ENCODE measurements around the gene ST3GAL3. TPM values are rescaled to one million over a fixed set of nuclear protein-coding genes. Genes with fewer than 3 reads are reported as not detected.

The ST3GAL3 gene
- total and polyA plus RNA-seq, 11 donors, result 14.4 to 31.7 (median 26.3) TPM

GRCh38 chr1:43763497-43763973 is 56.2 kb downstream of the ST3GAL3 start:
- intact Hi-C loops (cut with DNase I), result loop anchor here (1.0 to 10.0 kb wide), 11 partner anchors 170 to 284 kb away; partner anchors contain the start of genes ARTN (in 1 of the 10), PTPRF (in 1 of the 10) and SLC6A9 (in 1 of the 10)
- 0 to 3% (median 3%) methylated on average over 4 of the region's 4 CpGs for WGBS, 4 donors

GRCh38 chr1:43764581-43764980 is 57.2 kb downstream of the ST3GAL3 start:
- Histone ChIP-seq H3K4me1 (peaks cover 0 to 16% (median 7%) of the 10 kb centered on the region in 12 donors), H3K9me3 (no peaks in the 10 kb centered on the region), H3K27me3 (no peaks in the 10 kb centered on the region), H3K4me3 (no peak overlapping the region), H3K36me3 (no peaks in the 10 kb centered on the region), H3K27ac (peak overlapping the region in 2 of 12 donors; percentile 10 to 28)
- intact Hi-C loops (cut with DNase I), result loop anchor here in 9 of 10 donors (2.0 to 10.0 kb wide), 7 partner anchors 232 to 283 kb away; partner anchors contain the start of genes PTPRF (in 1 of the 9) and SLC6A9 (in 1 of the 9)
- WGBS, 4 donors, result 70 to 82% (median 77%) methylated on average over 6 of the region's 6 CpGs
- DNase-seq (peak in 3 of 5 donors; percentile 29 to 57 (median 51)), ATAC-seq (peak; percentile 69 to 84 (median 78))
- no peak for TF ChIP-seq POLR2A (IDR thresholded peaks at IDR 0.05)
- TF ChIP-seq, protein P1, sequence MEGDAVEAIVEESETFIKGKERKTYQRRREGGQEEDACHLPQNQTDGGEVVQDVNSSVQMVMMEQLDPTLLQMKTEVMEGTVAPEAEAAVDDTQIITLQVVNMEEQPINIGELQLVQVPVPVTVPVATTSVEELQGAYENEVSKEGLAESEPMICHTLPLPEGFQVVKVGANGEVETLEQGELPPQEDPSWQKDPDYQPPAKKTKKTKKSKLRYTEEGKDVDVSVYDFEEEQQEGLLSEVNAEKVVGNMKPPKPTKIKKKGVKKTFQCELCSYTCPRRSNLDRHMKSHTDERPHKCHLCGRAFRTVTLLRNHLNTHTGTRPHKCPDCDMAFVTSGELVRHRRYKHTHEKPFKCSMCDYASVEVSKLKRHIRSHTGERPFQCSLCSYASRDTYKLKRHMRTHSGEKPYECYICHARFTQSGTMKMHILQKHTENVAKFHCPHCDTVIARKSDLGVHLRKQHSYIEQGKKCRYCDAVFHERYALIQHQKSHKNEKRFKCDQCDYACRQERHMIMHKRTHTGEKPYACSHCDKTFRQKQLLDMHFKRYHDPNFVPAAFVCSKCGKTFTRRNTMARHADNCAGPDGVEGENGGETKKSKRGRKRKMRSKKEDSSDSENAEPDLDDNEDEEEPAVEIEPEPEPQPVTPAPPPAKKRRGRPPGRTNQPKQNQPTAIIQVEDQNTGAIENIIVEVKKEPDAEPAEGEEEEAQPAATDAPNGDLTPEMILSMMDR (IDR thresholded peaks at IDR 0.05), result no peak

More at GRCh38 chr1:43763497-43763973, 56.2 kb downstream of the ST3GAL3 start:
- ATAC-seq (peak; percentile 85 to 97 (median 94)), DNase-seq (peak in 4 of 5 donors; percentile 67 to 74 (median 70))
- H3K9me3 ChIP-seq, result no peaks in the 10 kb centered on the region
- TF ChIP-seq POLR2A (IDR thresholded peaks at IDR 0.05), result no peak
- TF ChIP-seq, protein P1 (IDR thresholded peaks at IDR 0.05), result peak; percentile 67 to 91 (median 82)
- H3K27ac ChIP-seq, result no peak overlapping the region
- H3K36me3 ChIP-seq, result no peaks in the 10 kb centered on the region
- H3K4me3 ChIP-seq, result no peak overlapping the region
- H3K27me3 ChIP-seq, result no peaks in the 10 kb centered on the region
- peaks cover 0 to 16% (median 7%) of the 10 kb centered on the region in 12 donors for H3K4me1 ChIP-seq

- 69 to 73% (median 70%) methylated on average over 8 of the region's 8 CpGs for WGBS, 4 donors
These were observed 58.9 kb downstream of the ST3GAL3 start for GRCh38 chr1:43766086-43766784.

More at GRCh38 chr1:43766086-43766784, 58.9 kb downstream of the ST3GAL3 start:
- no peak overlapping the region for H3K4me3 ChIP-seq
- TF ChIP-seq POLR2A (IDR thresholded peaks at IDR 0.05), result no peak
- TF ChIP-seq, protein P1 (IDR thresholded peaks at IDR 0.05), result no peak
- H3K27me3 ChIP-seq, result no peaks in the 10 kb centered on the region
- H3K27ac ChIP-seq, result no peak overlapping the region
- no peak for ATAC-seq
- no peak for DNase-seq
- H3K4me1 ChIP-seq, result peaks cover 0 to 16% (median 4%) of the 10 kb centered on the region in 12 donors
- intact Hi-C loops (cut with DNase I), result loop anchor here in 3 of 10 donors (5.0 to 10.0 kb wide), 3 partner anchors 241 to 281 kb away; partner anchors contain the start of gene SLC6A9 (in 1 of the 3)
- no peaks in the 10 kb centered on the region for H3K9me3 ChIP-seq
- H3K36me3 ChIP-seq, result no peaks in the 10 kb centered on the region
